ENCODE data around the gene EGFR.

EGFR gene

DNA sequence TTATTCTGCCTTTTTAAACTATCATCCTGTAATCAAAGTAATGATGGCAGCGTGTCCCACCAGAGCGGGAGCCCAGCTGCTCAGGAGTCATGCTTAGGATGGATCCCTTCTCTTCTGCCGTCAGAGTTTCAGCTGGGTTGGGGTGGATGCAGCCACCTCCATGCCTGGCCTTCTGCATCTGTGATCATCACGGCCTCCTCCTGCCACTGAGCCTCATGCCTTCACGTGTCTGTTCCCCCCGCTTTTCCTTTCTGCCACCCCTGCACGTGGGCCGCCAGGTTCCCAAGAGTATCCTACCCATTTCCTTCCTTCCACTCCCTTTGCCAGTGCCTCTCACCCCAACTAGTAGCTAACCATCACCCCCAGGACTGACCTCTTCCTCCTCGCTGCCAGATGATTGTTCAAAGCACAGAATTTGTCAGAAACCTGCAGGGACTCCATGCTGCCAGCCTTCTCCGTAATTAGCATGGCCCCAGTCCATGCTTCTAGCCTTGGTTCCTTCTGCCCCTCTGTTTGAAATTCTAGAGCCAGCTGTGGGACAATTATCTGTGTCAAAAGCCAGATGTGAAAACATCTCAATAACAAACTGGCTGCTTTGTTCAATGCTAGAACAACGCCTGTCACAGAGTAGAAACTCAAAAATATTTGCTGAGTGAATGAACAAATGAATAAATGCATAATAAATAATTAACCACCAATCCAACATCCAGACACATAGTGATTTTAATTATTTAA lies 151.7 kb downstream of the EGFR start:
- no peak overlapping the region for H3K4me3 ChIP-seq (ENCODE audit: low read depth, low read length)
- ChIA-PET CTCF (interaction anchor here (0.7 kb wide), 1 partner anchor 10 kb away, joined by 3 read pairs; no protein-coding TSS in a partner anchor), POLR2A (no interaction called here)
- TF ChIP-seq, protein P1, sequence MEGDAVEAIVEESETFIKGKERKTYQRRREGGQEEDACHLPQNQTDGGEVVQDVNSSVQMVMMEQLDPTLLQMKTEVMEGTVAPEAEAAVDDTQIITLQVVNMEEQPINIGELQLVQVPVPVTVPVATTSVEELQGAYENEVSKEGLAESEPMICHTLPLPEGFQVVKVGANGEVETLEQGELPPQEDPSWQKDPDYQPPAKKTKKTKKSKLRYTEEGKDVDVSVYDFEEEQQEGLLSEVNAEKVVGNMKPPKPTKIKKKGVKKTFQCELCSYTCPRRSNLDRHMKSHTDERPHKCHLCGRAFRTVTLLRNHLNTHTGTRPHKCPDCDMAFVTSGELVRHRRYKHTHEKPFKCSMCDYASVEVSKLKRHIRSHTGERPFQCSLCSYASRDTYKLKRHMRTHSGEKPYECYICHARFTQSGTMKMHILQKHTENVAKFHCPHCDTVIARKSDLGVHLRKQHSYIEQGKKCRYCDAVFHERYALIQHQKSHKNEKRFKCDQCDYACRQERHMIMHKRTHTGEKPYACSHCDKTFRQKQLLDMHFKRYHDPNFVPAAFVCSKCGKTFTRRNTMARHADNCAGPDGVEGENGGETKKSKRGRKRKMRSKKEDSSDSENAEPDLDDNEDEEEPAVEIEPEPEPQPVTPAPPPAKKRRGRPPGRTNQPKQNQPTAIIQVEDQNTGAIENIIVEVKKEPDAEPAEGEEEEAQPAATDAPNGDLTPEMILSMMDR (IDR thresholded peaks at IDR 0.05; ENCODE audit: insufficient read depth, low read length, missing control alignments) = no peak
- DNase-seq (ENCODE audit: low read depth, low spot score) = no peak

DNA sequence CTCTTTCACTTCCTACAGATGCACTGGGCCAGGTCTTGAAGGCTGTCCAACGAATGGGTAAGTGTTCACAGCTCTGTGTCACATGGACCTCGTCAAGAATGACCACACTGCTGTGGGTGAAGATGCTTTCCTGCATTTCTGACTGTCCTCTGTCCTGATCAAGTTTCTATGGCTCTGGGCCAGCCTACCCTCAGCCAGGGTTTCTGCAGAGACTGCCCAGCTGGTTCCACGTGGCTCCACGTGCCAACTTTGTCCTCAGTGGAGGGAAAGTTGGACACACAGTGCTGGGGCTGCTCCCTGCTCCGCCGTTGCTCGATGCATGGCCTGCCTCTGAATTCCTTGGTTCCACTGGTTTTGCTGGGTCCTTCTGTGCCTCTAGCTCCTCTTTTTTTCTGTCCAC lies 152.3 kb downstream of the EGFR start:
- no peak for DNase-seq (ENCODE audit: low read depth, low spot score)
- CTCF ChIA-PET = interaction anchor here (0.7 kb wide), 1 partner anchor 9 kb away, joined by 3 read pairs; no protein-coding TSS in a partner anchor
- POLR2A ChIA-PET = no interaction called here
- TF ChIP-seq, protein P1 (IDR thresholded peaks at IDR 0.05; ENCODE audit: insufficient read depth, low read length, missing control alignments) = no peak
- no peak overlapping the region for H3K4me3 ChIP-seq (ENCODE audit: low read depth, low read length)

DNA sequence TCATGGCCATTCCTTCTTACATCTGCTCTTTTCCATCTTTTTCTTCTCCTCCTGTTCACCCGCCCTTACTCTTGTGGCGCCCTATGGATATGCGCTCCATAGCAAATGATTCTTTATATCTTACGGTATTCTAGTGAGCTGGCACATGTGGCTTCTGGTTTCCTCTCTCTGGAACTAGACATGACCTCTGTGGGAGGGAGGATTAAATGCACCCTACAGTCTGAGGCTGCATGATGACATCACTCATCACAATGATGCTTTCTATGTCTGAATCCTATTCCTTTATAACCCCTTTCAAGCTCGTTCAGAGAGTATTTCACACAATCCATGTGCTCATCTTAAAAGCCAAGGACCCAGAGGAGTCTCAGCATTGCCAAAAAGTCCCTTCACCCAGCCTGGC lies 153.3 kb downstream of the EGFR start:
- no peak overlapping the region for H3K4me3 ChIP-seq (ENCODE audit: low read depth, low read length)
- TF ChIP-seq, protein P1 (IDR thresholded peaks at IDR 0.05; ENCODE audit: insufficient read depth, low read length, missing control alignments) = no peak
- ChIA-PET CTCF (interaction anchor here (1.1 kb wide), 1 partner anchor 12 kb away, joined by 3 read pairs; no protein-coding TSS in a partner anchor), POLR2A (no interaction called here)
- DNase-seq (ENCODE audit: low read depth, low spot score) = no peak

DNA sequence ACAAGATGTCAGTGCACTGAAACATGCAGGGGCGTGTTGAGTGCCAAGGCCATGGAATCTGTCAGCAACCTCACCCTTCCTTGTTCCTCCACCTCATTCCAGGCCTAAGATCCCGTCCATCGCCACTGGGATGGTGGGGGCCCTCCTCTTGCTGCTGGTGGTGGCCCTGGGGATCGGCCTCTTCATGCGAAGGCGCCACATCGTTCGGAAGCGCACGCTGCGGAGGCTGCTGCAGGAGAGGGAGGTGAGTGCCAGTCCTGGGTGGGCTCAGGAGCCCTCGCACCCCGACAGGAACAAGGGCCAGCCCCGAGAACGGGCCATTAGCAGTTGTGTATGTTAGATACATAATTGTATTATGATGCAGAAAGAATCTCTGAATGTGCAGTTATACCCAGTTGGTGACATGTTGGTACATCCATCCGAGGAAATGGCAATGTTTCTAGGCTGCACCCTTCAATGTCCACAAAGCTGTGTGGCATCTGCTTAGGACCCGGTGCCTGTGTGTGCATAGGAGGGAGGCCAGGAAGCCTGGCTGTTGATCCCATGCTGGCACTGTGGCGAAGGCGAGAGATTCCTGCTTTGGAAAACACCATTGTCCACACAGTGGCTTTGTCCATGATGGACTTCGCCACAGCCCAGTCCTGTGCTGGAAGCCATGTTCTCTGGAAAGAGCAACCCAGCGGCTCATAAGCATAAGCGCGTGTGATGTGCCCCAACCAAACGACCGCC lies 154.2 kb downstream of the EGFR start:
- CTCF ChIA-PET = interaction anchor here (1.1 to 1.5 kb wide), 2 partner anchors 11 to 19 kb away, joined by 3 to 4 read pairs; no protein-coding TSS in a partner anchor
- no peak for DNase-seq (ENCODE audit: low read depth, low spot score)
- POLR2A ChIA-PET = no interaction called here
- TF ChIP-seq, protein P1 (IDR thresholded peaks at IDR 0.05; ENCODE audit: insufficient read depth, low read length, missing control alignments) = no peak
- H3K4me3 ChIP-seq (ENCODE audit: low read depth, low read length) = no peak overlapping the region

DNA sequence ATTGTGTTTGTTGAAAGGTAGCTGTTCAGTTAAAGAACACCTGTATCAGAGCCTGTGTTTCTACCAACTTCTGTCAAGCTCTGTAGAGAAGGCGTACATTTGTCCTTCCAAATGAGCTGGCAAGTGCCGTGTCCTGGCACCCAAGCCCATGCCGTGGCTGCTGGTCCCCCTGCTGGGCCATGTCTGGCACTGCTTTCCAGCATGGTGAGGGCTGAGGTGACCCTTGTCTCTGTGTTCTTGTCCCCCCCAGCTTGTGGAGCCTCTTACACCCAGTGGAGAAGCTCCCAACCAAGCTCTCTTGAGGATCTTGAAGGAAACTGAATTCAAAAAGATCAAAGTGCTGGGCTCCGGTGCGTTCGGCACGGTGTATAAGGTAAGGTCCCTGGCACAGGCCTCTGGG lies 154.9 kb downstream of the EGFR start:
- TF ChIP-seq, protein P1 (IDR thresholded peaks at IDR 0.05; ENCODE audit: insufficient read depth, low read length, missing control alignments) = no peak
- H3K4me3 ChIP-seq (ENCODE audit: low read depth, low read length) = no peak overlapping the region
- CTCF ChIA-PET = interaction anchor here (1.5 kb wide), 1 partner anchor 19 kb away, joined by 4 read pairs; no protein-coding TSS in a partner anchor
- no peak for DNase-seq (ENCODE audit: low read depth, low spot score)
- POLR2A ChIA-PET = no interaction called here

DNA sequence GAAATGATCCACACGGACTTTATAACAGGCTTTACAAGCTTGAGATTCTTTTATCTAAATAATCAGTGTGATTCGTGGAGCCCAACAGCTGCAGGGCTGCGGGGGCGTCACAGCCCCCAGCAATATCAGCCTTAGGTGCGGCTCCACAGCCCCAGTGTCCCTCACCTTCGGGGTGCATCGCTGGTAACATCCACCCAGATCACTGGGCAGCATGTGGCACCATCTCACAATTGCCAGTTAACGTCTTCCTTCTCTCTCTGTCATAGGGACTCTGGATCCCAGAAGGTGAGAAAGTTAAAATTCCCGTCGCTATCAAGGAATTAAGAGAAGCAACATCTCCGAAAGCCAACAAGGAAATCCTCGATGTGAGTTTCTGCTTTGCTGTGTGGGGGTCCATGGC lies 155.6 kb downstream of the EGFR start:
- TF ChIP-seq, protein P1 (IDR thresholded peaks at IDR 0.05; ENCODE audit: insufficient read depth, low read length, missing control alignments) = no peak
- no peak overlapping the region for H3K4me3 ChIP-seq (ENCODE audit: low read depth, low read length)
- CTCF ChIA-PET = interaction anchor here (1.5 kb wide), 1 partner anchor 18 kb away, joined by 4 read pairs; no protein-coding TSS in a partner anchor
- POLR2A ChIA-PET = no interaction called here
- DNase-seq (ENCODE audit: low read depth, low spot score) = no peak
